ENCODE results near the gene ARHGAP6. TPM values are rescaled to one million over a fixed set of nuclear protein-coding genes. Genes with fewer than 3 reads are reported as not detected.

Gene ARHGAP6
- total RNA-seq, 1 experiment from 2014 or later, result 0.10 TPM

DNA sequence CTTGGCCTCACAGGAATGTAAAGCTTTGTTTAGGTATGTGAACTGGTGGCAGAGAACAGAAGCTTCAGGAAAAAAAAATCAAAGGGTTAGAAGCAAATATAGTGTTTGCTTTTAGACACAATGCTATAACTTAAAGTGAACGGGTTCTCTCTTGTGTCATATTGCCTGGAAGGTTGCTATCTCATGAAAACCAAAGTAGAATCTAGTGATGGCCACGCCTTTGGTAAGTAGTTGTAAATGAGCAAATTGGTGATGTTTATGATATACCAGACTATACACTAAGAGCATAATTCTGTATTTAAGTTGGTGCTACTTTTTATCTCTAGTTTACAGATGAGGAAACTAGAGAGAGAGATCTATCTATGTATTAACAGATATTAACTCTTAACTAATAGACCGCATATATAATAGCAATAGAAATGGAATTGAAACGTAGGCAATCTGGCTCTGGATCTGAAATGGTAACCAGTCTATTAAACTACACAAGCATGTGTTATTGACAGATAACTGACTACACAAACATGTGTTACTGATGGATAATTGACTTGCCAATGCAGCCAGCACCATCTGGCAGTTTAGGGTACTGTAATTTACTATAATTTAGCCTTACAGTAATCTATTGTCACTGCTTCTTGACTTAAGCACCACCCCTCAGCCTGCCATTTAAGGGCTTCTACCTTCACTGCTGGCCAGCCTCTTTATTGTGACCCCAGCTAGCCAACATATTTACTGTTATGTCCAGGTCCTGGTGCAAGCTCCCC is 513.7 kb downstream of the ARHGAP6 start (continued):
- TF ChIP-seq, protein P1, sequence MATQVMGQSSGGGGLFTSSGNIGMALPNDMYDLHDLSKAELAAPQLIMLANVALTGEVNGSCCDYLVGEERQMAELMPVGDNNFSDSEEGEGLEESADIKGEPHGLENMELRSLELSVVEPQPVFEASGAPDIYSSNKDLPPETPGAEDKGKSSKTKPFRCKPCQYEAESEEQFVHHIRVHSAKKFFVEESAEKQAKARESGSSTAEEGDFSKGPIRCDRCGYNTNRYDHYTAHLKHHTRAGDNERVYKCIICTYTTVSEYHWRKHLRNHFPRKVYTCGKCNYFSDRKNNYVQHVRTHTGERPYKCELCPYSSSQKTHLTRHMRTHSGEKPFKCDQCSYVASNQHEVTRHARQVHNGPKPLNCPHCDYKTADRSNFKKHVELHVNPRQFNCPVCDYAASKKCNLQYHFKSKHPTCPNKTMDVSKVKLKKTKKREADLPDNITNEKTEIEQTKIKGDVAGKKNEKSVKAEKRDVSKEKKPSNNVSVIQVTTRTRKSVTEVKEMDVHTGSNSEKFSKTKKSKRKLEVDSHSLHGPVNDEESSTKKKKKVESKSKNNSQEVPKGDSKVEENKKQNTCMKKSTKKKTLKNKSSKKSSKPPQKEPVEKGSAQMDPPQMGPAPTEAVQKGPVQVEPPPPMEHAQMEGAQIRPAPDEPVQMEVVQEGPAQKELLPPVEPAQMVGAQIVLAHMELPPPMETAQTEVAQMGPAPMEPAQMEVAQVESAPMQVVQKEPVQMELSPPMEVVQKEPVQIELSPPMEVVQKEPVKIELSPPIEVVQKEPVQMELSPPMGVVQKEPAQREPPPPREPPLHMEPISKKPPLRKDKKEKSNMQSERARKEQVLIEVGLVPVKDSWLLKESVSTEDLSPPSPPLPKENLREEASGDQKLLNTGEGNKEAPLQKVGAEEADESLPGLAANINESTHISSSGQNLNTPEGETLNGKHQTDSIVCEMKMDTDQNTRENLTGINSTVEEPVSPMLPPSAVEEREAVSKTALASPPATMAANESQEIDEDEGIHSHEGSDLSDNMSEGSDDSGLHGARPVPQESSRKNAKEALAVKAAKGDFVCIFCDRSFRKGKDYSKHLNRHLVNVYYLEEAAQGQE (IDR thresholded peaks at IDR 0.05; ENCODE audit: low read depth), result no peak
- TF ChIP-seq, protein P2, sequence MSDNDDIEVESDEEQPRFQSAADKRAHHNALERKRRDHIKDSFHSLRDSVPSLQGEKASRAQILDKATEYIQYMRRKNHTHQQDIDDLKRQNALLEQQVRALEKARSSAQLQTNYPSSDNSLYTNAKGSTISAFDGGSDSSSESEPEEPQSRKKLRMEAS (IDR thresholded peaks at IDR 0.05), result no peak

DNA sequence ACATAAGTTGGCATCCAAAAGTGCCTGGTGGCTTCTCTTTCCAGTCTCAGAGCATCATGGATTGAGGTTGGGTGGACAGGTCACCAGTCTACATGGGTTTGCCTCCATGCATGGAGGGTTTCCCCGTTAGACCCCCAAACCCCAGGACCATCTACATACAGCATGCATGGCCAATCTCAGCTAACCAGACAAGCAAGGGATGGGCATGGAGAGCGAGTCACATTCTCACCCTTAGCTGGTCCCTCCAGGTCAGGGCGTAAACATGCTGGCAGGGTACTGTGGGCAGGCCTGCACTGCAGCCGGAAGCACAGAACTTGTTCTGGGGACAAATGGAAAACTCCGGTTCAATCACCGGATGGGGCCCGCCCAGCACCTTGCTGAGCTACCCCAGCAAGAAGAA is 517.3 kb downstream of the ARHGAP6 start:
- H3K9me3 ChIP-seq (ENCODE audit: control insufficient read depth in 1 of 2, insufficient read depth in 1 of 2, low read depth in 1 of 2, low read length in 2 of 2), result no peaks in the 10 kb centered on the region
- no peak overlapping the region for H3K9ac ChIP-seq (ENCODE audit: low read length)
- H3K27ac ChIP-seq (ENCODE audit: low read depth, low read length), result no peak overlapping the region
- no peaks in the 10 kb centered on the region for H3K9me2 ChIP-seq (ENCODE audit: insufficient read depth)
- no peaks in the 10 kb centered on the region for H3K27me3 ChIP-seq (ENCODE audit: insufficient read depth, low read length)
- no peak overlapping the region for H2AFZ ChIP-seq (ENCODE audit: low read depth, low read length, poor library complexity, severe bottlenecking)
- DNase-seq (ENCODE audit: low read depth, low spot score), result no peak
- no peak overlapping the region for H3K4me3 ChIP-seq (replicated peaks in 1 of 2; ENCODE audit: low read depth in 1 of 2, low read length in 2 of 2)
- H4K20me1 ChIP-seq (ENCODE audit: insufficient read depth), result no peaks in the 10 kb centered on the region
- H3K4me1 ChIP-seq (ENCODE audit: control insufficient read depth in 1 of 2, insufficient read depth in 2 of 2, low read length in 2 of 2), result no peaks in the 10 kb centered on the region
- H3K36me3 ChIP-seq (ENCODE audit: control insufficient read depth in 1 of 2, insufficient read depth in 2 of 2, low read length in 2 of 2), result no peaks in the 10 kb centered on the region
- TF ChIP-seq SIN3A (IDR thresholded peaks at IDR 0.05; ENCODE audit: low read depth) (no peak), SP1 (IDR thresholded peaks at IDR 0.05; ENCODE audit: low read depth) (no peak), SRF (IDR thresholded peaks at IDR 0.05; ENCODE audit: low read depth) (no peak)
- TF ChIP-seq, protein P3, sequence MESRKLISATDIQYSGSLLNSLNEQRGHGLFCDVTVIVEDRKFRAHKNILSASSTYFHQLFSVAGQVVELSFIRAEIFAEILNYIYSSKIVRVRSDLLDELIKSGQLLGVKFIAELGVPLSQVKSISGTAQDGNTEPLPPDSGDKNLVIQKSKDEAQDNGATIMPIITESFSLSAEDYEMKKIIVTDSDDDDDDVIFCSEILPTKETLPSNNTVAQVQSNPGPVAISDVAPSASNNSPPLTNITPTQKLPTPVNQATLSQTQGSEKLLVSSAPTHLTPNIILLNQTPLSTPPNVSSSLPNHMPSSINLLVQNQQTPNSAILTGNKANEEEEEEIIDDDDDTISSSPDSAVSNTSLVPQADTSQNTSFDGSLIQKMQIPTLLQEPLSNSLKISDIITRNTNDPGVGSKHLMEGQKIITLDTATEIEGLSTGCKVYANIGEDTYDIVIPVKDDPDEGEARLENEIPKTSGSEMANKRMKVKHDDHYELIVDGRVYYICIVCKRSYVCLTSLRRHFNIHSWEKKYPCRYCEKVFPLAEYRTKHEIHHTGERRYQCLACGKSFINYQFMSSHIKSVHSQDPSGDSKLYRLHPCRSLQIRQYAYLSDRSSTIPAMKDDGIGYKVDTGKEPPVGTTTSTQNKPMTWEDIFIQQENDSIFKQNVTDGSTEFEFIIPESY (IDR thresholded peaks at IDR 0.05; ENCODE audit: extremely low read depth, insufficient replicate concordance, low read length), result no peak
- ChIA-PET CTCF (no interaction called here), RAD21 (ENCODE audit: low non-redundant PET in 1 of 2, low total read pairs in 2 of 2, uncharacterized antibody in 2 of 2, unreplicated experiment in 2 of 2) (no interaction called here), POLR2A (no interaction called here)
- no TSS peak for BruUV-seq (replicated peaks)
- H3K79me2 ChIP-seq (ENCODE audit: insufficient read depth, low read length), result no peaks in the 10 kb centered on the region
- intact Hi-C loops (cut with micrococcal nuclease), result loop anchor here (10.0 kb wide), 1 partner anchor 576 kb away; no protein-coding TSS in a partner anchor
- no peak for ATAC-seq
- no peak overlapping the region for H3K4me2 ChIP-seq (ENCODE audit: low read length)

Data from HCT116 (cell line).